Lower leg skin (tissue), 3 donors: ENCODE measurements around the gene RALGAPA2.

Experiments used
- CTCF ChIP-seq, 3 donors: fragments of 450-650 bp; IDR thresholded peaks; one replicate each; pipeline ENCODE4 v1.5.1; 2016; ENCODE audit warnings: antibody characterized with exemption in 3 of 3, mild to moderate bottlenecking in 3 of 3, moderate library complexity in 2 of 3
- POLR2A ChIP-seq, 2 donors: fragments of 450-650 bp; IDR thresholded peaks; one replicate each; pipeline ENCODE4 v1.6.1; 2016 to 2017; ENCODE audit warnings: antibody characterized with exemption in 2 of 2, mild to moderate bottlenecking in 1 of 2, moderate library complexity in 1 of 2

GRCh38 chr20:20702330-20703245, 9.9 kb downstream of the RALGAPA2 start:
- no peak for TF ChIP-seq CTCF (IDR thresholded peaks at IDR 0.05)
- no peak for TF ChIP-seq POLR2A (IDR thresholded peaks at IDR 0.05)
